ENCODE results near the gene SUPT5H. TPM values are rescaled to one million over a fixed set of nuclear protein-coding genes. Genes with fewer than 3 reads are reported as not detected.

Gene SUPT5H
- total RNA-seq, 1 donor from 2014 or later = 160 TPM

DNA sequence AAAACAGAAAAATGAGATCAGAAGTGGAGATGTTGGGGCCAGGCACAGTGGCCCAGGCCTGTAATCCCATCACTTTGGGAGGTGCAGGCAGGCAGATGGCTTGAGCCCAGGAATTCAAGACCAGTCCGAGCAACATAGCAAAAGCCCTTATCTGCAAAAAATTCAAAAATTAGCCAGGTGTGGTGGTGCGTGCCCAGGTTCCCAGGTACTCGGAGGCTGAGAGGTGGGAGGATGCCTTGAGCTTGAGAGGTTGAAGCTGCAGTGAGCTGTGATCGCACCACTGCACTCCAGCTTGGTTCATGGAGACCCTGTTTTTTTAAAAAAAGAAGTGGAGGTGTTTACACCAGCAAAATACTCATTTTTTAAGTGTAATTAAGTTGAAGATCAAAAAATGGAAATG is 45.3 kb upstream of the SUPT5H start:
- Mint-ChIP-seq H3K4me1 (ENCODE audit: low read depth, unreplicated experiment) (peaks cover 18% of the 10 kb centered on the region), H3K27me3 (ENCODE audit: unreplicated experiment) (peaks cover 13% of the 10 kb centered on the region), H3K36me3 (ENCODE audit: unreplicated experiment) (no peaks in the 10 kb centered on the region), H3K4me3 (ENCODE audit: unreplicated experiment) (no peak overlapping the region), H3K9me3 (ENCODE audit: unreplicated experiment) (peaks cover 19% of the 10 kb centered on the region), H3K27ac (ENCODE audit: unreplicated experiment) (peak overlapping the region; percentile 7)
- no peak for DNase-seq
- TF ChIP-seq, protein P1, sequence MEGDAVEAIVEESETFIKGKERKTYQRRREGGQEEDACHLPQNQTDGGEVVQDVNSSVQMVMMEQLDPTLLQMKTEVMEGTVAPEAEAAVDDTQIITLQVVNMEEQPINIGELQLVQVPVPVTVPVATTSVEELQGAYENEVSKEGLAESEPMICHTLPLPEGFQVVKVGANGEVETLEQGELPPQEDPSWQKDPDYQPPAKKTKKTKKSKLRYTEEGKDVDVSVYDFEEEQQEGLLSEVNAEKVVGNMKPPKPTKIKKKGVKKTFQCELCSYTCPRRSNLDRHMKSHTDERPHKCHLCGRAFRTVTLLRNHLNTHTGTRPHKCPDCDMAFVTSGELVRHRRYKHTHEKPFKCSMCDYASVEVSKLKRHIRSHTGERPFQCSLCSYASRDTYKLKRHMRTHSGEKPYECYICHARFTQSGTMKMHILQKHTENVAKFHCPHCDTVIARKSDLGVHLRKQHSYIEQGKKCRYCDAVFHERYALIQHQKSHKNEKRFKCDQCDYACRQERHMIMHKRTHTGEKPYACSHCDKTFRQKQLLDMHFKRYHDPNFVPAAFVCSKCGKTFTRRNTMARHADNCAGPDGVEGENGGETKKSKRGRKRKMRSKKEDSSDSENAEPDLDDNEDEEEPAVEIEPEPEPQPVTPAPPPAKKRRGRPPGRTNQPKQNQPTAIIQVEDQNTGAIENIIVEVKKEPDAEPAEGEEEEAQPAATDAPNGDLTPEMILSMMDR (IDR thresholded peaks at IDR 0.05; ENCODE audit: partially characterized antibody, unreplicated experiment) = no peak

DNA sequence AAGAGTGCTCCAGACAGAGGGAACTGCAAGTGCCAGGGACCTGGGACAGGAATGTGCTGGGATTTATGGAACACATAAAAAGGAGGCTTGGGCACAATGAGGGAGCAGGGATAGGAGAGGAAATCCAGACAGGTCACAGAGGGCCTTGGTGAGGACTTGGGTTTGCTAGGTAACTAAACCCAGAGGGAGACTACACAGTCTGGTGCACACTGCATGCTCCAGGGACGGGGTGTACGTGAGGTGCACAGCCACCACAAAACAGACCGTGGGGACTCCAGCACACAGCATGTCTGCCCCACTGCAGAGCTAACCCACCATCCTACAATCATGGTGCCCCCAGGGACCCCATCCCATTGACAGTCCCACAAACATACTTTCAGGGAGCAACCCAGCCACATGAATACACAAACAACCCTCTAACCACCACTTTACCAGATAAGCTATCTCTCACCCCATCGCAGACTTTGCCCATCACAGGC is 44.3 kb upstream of the SUPT5H start:
- TF ChIP-seq, protein P1 (IDR thresholded peaks at IDR 0.05; ENCODE audit: partially characterized antibody, unreplicated experiment) = no peak
- peak overlapping the region; percentile 81 for H3K4me3 Mint-ChIP-seq (ENCODE audit: unreplicated experiment)
- peaks cover 18% of the 10 kb centered on the region for H3K4me1 Mint-ChIP-seq (ENCODE audit: low read depth, unreplicated experiment)
- peaks cover 19% of the 10 kb centered on the region for H3K9me3 Mint-ChIP-seq (ENCODE audit: unreplicated experiment)
- H3K27ac Mint-ChIP-seq (ENCODE audit: unreplicated experiment) = peak overlapping the region; percentile 74
- H3K36me3 Mint-ChIP-seq (ENCODE audit: unreplicated experiment) = no peaks in the 10 kb centered on the region
- H3K27me3 Mint-ChIP-seq (ENCODE audit: unreplicated experiment) = peaks cover 13% of the 10 kb centered on the region
- DNase-seq = no peak

DNA sequence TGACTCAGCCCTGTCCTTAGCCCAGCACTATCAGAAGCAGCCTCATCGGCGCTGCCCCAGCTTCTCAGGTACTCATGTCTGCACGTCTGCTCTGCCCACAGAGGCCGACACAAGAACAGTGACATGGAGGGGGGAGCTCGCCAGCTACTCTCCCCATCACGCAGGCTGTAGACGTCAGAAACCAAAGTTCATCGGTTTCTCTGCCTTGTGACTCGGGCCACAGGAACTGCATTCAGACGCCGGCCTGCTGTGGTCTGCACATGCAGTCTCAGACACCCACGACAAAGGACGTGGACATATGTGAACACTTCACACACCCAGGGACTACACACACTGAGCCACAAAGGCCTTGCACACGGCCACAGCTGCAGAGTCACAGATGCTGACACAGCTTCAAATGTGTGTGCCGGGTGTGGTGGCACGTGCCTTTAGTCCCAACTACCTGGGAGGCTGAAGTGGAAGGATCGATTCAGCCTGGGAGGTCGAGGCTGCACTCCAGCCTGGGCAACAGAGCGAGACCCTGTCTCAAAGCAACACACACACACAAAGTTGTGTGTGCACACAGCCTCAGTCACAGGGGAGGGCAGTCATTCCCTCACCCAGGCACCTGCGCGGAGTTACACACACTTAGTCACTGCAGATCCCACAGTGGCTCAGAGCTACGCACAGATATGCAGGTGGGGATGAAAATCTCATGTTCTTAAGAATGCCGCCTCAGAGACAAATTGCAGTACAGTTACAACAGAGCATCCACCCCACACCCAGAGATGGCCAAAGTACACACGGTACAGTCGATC is 43.6 kb upstream of the SUPT5H start:
- TF ChIP-seq, protein P1 (IDR thresholded peaks at IDR 0.05; ENCODE audit: partially characterized antibody, unreplicated experiment) = no peak
- Mint-ChIP-seq H3K4me1 (ENCODE audit: low read depth, unreplicated experiment) (peaks cover 20% of the 10 kb centered on the region), H3K36me3 (ENCODE audit: unreplicated experiment) (no peaks in the 10 kb centered on the region), H3K4me3 (ENCODE audit: unreplicated experiment) (peak overlapping the region; percentile 81), H3K27ac (ENCODE audit: unreplicated experiment) (peak overlapping the region; percentile 74), H3K27me3 (ENCODE audit: unreplicated experiment) (peaks cover 15% of the 10 kb centered on the region), H3K9me3 (ENCODE audit: unreplicated experiment) (peaks cover 19% of the 10 kb centered on the region)
- no peak for DNase-seq

DNA sequence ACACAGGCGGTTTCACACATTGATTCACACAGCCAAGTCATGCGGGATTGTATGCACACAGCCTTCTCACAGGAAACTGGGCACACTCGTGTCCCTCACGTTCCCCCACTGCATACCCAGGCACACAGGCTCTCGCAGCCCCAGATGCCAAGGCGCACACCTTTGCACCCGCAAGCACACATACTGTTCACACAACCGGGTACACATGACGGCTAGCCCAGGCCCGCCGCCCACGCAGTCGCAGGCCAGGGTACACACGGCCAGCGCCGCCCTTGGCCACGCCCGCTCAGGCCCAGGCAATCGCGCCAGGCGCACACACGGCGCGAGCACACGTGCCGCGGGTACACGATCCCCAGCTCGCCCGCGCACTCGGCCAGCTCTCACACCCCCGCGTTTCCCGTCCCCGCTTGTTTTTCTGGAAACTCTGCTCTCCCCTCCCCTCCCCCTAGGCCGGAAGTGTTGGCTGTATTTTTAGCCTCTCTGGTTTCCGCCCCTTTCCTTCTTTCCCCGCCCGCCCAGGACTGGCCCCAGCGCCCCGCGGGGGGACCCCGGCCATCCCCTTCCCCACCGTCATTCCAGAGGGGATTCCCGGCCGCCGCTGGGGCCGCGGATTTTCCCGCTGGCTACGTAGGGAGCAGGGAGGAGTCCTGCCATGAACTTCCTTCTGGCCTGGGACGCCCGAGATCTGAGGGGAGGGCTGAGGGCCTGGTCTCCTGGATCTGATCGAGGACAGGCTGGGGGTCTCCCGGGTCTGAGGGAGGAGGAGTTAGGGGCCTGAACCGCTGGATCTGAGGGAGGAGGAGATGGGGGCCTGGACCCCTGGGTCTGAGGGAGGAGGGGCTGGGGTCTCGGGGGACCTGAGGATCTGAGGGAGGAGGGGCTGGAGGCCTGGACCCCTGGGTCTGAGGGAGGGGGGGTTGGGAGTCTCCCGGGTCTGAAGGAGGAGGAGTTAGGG is 42.8 kb upstream of the SUPT5H start:
- peak overlapping the region; percentile 82 for H3K4me3 Mint-ChIP-seq (ENCODE audit: unreplicated experiment)
- H3K4me1 Mint-ChIP-seq (ENCODE audit: low read depth, unreplicated experiment) = peaks cover 20% of the 10 kb centered on the region
- peaks cover 19% of the 10 kb centered on the region for H3K9me3 Mint-ChIP-seq (ENCODE audit: unreplicated experiment)
- peaks cover 15% of the 10 kb centered on the region for H3K27me3 Mint-ChIP-seq (ENCODE audit: unreplicated experiment)
- peak; percentile 61 for DNase-seq
- H3K36me3 Mint-ChIP-seq (ENCODE audit: unreplicated experiment) = no peaks in the 10 kb centered on the region
- H3K27ac Mint-ChIP-seq (ENCODE audit: unreplicated experiment) = peak overlapping the region; percentile 74
- TF ChIP-seq, protein P1 (IDR thresholded peaks at IDR 0.05; ENCODE audit: partially characterized antibody, unreplicated experiment) = no peak

Data from glutamatergic neuron (in vitro differentiated cells).